Natural killer cell treated with Interleukin-12 subunit alpha and Interleukin-12 subunit beta and Interleukin-15 and Interleukin-18, amount 100 ng/mL, for 72 hours (primary cell): ENCODE data around the gene RPL36. TPM values are rescaled to one million over a fixed set of nuclear protein-coding genes. Genes with fewer than 3 reads are reported as not detected.
"Not testable (repeated sequence)": the region's sequence is repeated elsewhere in the genome, so short reads cannot be mapped to it uniquely, and the experiment has no call there.

Source experiments
- ATAC-seq, 2 donors: fragments of 150-1000 bp; cut with Tn5 transposase in 1 of 2; sonication (Bioruptor Pico), chemical (Tn5 transposase) in 1 of 2; 2 replicates each; pipeline ENCODE4 v1.10.0; 2021
- DNase-seq: peaks from one replicate; pipeline ENCODE4 v3.0.0; 2022; ENCODE audit warnings: low spot score
- H3K27ac Mint-ChIP-seq, 2 donors: 1 replicate in 1 of 2; 2 replicates in 1 of 2; pipeline ENCODE4 v1.8.0; 2022; ENCODE audit warnings: mixed read lengths in 2 of 2, mild to moderate bottlenecking in 1 of 2, moderate library complexity in 1 of 2
- H3K27me3 Mint-ChIP-seq, 2 donors: 1 replicate in 1 of 2; 2 replicates in 1 of 2; pipeline ENCODE4 v1.8.0; 2022; ENCODE audit warnings: mixed read lengths in 2 of 2
- H3K36me3 Mint-ChIP-seq: one replicate; pipeline ENCODE4 v1.8.0; 2022; ENCODE audit warnings: mixed read lengths
- H3K4me1 Mint-ChIP-seq, 2 donors: 1 replicate in 1 of 2; 2 replicates in 1 of 2; pipeline ENCODE4 v1.8.0; 2022; ENCODE audit warnings: low read depth in 2 of 2, mixed read lengths in 2 of 2, mild to moderate bottlenecking in 1 of 2
- H3K4me3 Mint-ChIP-seq: one replicate; pipeline ENCODE4 v1.8.0; 2022; ENCODE audit warnings: mixed read lengths
- H3K9me3 Mint-ChIP-seq: 2 replicates; pipeline ENCODE4 v1.8.0; 2022; ENCODE audit warnings: mixed read lengths
- total RNA-seq, 2 donors: library from RNA; stranded (reverse); gene quantifications; one replicate each; pipeline ENCODE4 v1.2.3, GENCODE V29; 2022

RPL36 gene
- total RNA-seq, 2 donors from 2014 or later = 645 to 764 TPM

DNA sequence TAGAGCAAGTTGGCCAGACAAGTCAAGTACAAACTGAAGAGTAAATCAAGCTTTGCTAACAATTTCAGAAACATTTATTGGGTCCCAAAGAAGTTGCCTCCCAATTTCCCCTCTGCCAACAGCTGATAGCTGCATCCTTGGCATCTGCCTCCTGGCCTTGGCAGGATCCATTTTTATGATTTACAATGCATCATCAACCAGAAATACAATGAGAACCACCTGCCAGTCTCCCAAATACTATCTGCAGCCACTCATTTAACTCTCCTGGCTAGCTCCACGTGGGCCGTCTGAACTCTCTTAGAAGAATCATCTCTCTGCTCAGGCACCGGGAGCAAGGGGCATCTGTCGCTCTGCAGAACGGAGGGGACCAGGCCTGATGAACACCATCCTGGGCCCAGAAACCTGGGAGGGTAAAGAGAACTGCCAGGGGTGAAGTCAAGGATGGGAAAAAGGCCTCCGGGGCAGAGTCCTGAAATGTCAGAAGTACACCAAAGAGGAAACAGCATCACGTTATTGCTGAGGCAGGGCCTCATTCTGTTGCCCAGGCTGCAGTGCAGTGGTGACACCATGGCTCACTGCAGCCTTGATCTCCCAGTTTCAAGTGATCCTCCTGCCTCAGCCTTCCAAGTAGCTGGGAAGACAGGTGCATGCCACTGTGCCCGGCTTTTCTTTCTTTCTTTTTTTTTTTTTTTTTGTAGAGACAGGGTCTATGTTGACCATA is 27.3 kb downstream of the RPL36 start:
- Mint-ChIP-seq H3K4me1 (peaks cover 21 to 25% of the 10 kb centered on the region in 2 donors), H3K27me3 (no peaks in the 10 kb centered on the region), H3K36me3 (no peaks in the 10 kb centered on the region), H3K4me3 (peak overlapping the region; percentile 93), H3K9me3 (no peaks in the 10 kb centered on the region), H3K27ac (peak overlapping the region; percentile 98 to 100)
- no peak for DNase-seq
- no peak for ATAC-seq

DNA sequence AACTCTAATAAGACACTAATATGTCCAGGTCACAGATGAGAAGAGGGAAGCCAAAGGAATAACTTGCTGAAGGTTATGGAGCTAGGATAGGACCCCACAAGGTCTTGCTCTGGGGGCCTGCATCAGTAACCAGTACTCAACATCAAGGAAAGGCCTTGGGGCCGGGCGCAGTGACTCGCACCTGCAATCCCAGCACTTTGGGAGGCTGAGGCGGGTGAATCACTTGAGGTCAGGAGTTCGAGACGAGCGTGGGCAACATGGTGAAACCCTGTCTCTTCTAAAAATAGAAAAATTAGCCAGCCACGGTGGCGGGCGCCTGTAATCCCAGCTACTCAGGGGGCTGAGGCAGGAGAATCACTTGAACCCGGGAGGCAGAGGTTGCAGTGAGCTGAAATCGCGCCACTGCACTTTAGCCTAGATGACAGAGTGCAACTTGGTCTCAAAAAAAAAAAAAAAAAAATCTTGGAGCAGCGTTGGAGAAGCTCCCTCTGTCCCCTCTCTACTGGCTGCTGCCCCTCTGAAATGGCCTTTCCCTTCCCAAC is 28.0 kb downstream of the RPL36 start:
- H3K9me3 Mint-ChIP-seq = no peaks in the 10 kb centered on the region
- peak overlapping the region; percentile 93 for H3K4me3 Mint-ChIP-seq
- H3K27me3 Mint-ChIP-seq = no peaks in the 10 kb centered on the region
- H3K27ac Mint-ChIP-seq = peak overlapping the region; percentile 98 to 100
- H3K36me3 Mint-ChIP-seq = no peaks in the 10 kb centered on the region
- ATAC-seq (no peak), DNase-seq (peak; percentile 23)
- peaks cover 21 to 25% of the 10 kb centered on the region in 2 donors for H3K4me1 Mint-ChIP-seq

DNA sequence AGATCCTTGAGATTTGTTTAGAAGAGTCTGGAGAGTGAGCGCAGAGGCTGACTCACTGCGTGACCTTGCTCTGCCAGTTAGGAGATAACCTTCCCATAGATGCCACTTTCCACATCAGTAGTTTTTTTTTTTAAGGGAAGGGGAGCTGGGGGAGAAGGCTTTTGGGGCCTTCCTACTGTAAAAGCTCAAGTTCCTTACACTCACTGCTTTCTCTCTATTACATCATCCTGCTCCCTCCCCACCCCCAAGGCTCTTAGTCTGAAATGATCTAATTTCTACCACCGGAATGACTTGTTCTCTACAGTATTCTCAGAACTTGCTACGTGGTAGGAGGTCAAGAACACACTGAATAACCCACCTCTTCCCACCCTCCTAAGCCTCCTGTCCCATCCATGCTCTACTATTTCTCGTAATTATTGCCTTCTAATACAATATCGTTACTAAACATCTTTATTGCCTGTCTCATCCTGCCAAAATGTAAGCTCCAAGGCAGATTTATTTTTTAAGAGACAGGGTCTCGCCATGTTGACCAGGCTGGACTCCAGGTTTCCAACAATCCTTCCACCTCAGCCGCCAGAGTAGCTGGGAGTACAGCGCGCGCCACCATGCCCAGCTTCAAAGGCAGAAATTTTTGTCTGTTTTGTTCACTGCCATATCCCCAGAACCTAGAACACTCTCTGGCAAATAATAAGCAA is 28.6 kb downstream of the RPL36 start:
- H3K4me1 Mint-ChIP-seq = peaks cover 21 to 25% of the 10 kb centered on the region in 2 donors
- no peaks in the 10 kb centered on the region for H3K36me3 Mint-ChIP-seq
- DNase-seq = no peak
- H3K9me3 Mint-ChIP-seq = no peaks in the 10 kb centered on the region
- ATAC-seq = peak in 1 of 2 donors; percentile 36
- no peaks in the 10 kb centered on the region for H3K27me3 Mint-ChIP-seq
- H3K27ac Mint-ChIP-seq = peak overlapping the region; percentile 98 to 100
- H3K4me3 Mint-ChIP-seq = peak overlapping the region; percentile 93

DNA sequence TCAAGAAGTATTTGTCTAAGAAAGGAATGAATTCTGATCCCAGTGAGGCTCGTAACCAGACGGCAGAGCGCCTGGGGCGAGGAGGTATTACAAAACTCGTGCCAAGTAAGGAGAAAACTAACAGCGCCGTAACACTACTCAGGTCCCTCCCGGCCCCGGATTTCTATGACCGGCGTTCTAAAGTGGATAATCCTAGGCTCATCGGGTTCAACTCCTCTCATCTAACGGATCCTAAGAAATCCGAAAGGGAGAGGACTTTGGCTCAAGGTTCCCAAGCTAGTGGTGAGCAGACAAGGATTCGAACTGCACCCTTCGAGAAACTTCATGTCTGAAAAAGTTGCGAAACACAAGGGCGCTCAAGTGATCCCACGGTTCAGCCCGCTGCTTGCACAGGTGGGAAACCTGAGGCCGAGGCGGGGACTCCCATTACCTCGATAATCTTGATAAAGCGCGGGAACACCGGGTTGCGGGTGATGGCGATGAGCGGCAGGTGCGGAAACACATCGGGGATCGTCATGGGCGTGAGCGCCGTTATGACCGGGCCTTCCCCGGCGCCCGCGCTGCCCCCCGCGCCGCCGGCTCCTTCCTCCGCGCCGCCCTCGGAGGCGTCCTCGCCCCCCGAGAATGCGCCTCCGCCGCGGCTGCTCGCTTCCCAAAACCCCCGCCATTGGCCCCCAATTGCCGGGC is 29.3 kb downstream of the RPL36 start:
- DNase-seq (no peak), ATAC-seq (peak in 1 of 2 donors; percentile 4)
- Mint-ChIP-seq H3K27me3 (no peaks in the 10 kb centered on the region), H3K4me1 (peaks cover 21 to 25% of the 10 kb centered on the region in 2 donors), H3K36me3 (no peaks in the 10 kb centered on the region), H3K9me3 (no peaks in the 10 kb centered on the region), H3K27ac (peak overlapping the region; percentile 98 to 100), H3K4me3 (peak overlapping the region; percentile 93)

DNA sequence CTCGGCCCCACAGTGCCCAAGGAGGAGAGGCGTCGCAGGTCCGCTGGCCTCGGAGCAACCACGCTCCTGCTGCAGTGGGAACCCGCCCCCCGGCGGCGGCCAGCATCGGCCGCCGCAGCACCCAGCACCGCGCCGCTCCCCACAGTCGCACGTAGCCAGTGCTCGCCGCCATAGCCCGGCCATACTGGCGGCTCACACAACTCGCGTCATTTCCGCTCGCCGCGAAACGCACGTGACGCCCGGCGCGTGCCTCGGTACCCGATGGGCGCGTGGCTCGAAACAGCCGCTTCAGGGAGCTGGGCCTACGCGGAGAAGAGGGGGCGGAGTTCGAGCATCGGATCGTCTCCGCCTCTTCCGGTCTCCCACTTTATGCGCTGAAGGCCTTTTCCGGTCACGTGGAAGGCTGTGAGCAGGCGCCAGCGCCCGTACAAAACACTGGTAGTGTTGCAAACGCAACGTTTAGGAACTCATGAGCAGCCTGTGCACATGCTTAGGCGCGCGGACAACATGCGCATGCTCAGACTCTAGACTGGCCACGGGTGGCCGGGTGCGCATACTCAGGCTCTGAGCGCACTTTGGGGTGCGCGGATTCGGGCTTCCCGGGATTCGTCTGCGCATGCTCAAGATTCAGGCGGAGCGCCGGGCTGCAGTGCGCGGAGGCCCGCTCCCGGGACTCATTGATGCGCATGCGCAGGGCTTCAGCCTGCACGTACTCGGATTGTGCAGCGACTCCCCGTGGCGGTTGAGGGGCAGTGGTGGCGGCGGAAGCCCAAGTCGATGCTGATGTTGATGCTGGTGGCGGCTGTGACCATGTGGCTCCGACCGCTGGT is 30.1 kb downstream of the RPL36 start, which contains the start of the genes CATSPERD and LONP1:
TSS of gene CATSPERD (plus strand) at position 677 of the 830 bp plus-strand sequence. CDS start at position 778, 101 bp downstream.
TSS of gene LONP1 (minus strand) at position 186 of the 830 bp plus-strand sequence. CDS start at position 172, 14 bp downstream.
- Mint-ChIP-seq H3K36me3 (no peaks in the 10 kb centered on the region), H3K27me3 (peaks cover 0 to 3% of the 10 kb centered on the region in 2 donors), H3K4me1 (peaks cover 21 to 25% of the 10 kb centered on the region in 2 donors), H3K4me3 (peak within 1 kb of the TSS; percentile 93), H3K27ac (peak within 1 kb of the TSS; percentile 98 to 100), H3K9me3 (no peaks in the 10 kb centered on the region)
- peak; percentile 99 for DNase-seq
- peak; percentile 93 to 95 for ATAC-seq

DNA sequence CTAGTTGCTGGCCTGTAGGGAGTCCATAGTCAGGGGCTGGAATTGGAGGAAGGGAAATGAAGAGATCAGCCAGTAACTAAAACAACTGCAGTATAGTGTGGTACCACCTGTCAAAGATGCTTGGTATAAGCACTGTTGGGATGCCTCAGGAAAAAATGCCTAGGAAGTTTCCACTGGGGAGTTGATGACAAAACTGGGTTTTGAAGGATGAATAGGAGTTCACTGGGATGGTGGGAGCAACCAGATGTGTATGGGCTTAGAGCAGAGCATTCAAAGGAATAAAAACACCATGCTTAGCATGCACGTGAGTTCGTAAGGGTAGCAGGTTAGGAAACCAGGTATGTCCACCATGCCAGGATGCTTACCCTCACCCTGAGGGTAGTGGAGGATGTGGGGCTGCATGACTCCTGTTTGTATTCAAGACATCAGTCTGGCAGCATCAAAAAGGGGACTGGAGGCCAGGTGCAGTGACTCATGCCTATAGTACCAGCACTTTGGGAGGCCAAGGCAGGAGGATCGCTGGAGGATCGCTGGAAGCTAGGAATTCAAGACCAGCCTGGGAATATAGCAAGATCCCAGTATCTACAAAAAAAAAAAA is 37.5 kb downstream of the RPL36 start:
- Mint-ChIP-seq H3K36me3 (no peaks in the 10 kb centered on the region), H3K27ac (no peak overlapping the region), H3K4me1 (no peaks in the 10 kb centered on the region), H3K27me3 (peaks cover 0 to 7% of the 10 kb centered on the region in 2 donors), H3K4me3 (no peak overlapping the region), H3K9me3 (no peaks in the 10 kb centered on the region)
- DNase-seq (no peak), ATAC-seq (no peak)

DNA sequence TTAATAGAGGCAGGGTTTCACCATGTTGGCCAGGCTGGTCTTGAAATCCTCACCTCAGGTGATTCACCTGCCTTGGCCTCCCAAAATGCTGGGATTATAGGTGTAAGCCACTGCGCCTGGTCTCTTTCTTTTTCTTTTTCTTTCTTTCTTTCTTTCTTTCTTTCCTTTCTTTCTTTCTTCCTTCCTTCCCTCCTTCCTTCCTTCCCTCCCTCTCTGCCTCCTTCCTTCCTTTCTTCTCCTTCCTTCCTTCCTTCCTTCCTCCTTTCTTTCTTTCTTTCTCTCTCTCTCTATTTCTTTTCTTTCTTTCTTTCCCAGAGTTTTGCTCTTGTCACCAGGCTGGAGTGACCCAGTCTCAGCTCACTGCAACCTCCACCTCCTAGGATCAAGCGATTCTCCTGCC is 43.1 kb downstream of the RPL36 start:
- not testable (repeated sequence) for H3K4me3 Mint-ChIP-seq, H3K9me3 Mint-ChIP-seq, DNase-seq, H3K27me3 Mint-ChIP-seq, H3K36me3 Mint-ChIP-seq, ATAC-seq, H3K4me1 Mint-ChIP-seq
- peak overlapping the region in 1 of 2 donors; percentile 22 for H3K27ac Mint-ChIP-seq

DNA sequence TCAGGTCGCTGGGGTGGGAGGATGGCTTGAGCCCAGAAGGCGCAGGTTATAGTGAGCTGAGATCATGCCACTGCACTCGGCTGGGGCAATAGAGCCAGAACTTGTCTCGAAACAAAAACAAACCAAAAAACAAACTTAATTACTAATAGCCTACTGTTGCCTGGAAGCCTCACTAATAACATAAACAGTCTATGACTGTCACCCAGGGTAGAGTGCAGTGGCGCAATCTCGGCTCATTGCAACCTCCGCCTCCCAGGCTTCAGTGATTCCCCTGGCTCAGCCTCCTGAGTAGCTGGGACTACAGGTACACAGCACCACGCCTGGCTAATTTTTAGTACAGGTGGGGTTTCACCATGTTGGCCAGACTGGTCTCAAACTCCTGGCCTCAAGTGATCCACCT is 48.3 kb downstream of the RPL36 start:
- H3K4me3 Mint-ChIP-seq = no peak overlapping the region
- no peak overlapping the region for H3K27ac Mint-ChIP-seq
- DNase-seq = no peak
- H3K36me3 Mint-ChIP-seq = no peaks in the 10 kb centered on the region
- no peaks in the 10 kb centered on the region for H3K4me1 Mint-ChIP-seq
- ATAC-seq = no peak
- H3K9me3 Mint-ChIP-seq = no peaks in the 10 kb centered on the region
- peaks cover 1 to 5% of the 10 kb centered on the region in 2 donors for H3K27me3 Mint-ChIP-seq

Other genes with a start within 250 kb of the RPL36 start
- gene ZNRF4, start 234.9 kb upstream of the RPL36 start, total RNA-seq = not detected
- 1 to 10 TPM in 1 of 2 donors, under 1 TPM in 1; 0.57 to 2.6 TPM for gene TINCR, start 122.3 kb upstream of the RPL36 start, total RNA-seq
- gene SAFB2, start 67.5 kb upstream of the RPL36 start, total RNA-seq = 100 to 1,000 TPM; 116 to 204 TPM
- gene SAFB, start 67.2 kb upstream of the RPL36 start, total RNA-seq = 100 to 1,000 TPM; 126 to 190 TPM
- 10 to 100 TPM; 40.7 to 41.4 TPM for gene MICOS13, start 9.8 kb upstream of the RPL36 start, total RNA-seq
- 1 to 10 TPM; 1.8 to 3.6 TPM for gene HSD11B1L, start 9.3 kb upstream of the RPL36 start, total RNA-seq
- gene LONP1, start 29.9 kb downstream of the RPL36 start, total RNA-seq = 100 to 1,000 TPM; 151 to 267 TPM
- not detected for gene CATSPERD, start 30.3 kb downstream of the RPL36 start, total RNA-seq
- 10 to 100 TPM in 1 of 2 donors, 1 to 10 TPM in 1; 8.5 to 21.5 TPM for gene PRR22, start 94.5 kb downstream of the RPL36 start, total RNA-seq
- gene DUS3L, start 100.9 kb downstream of the RPL36 start, total RNA-seq = 100 to 1,000 TPM in 1 of 2 donors, 10 to 100 TPM in 1; 90.1 to 155 TPM
- gene NRTN, start 114.8 kb downstream of the RPL36 start, total RNA-seq = not detected
- not detected for gene FUT6, start 149.4 kb downstream of the RPL36 start, total RNA-seq
- gene FUT3, start 161.2 kb downstream of the RPL36 start, total RNA-seq = not detected
- gene FUT5, start 180.2 kb downstream of the RPL36 start, total RNA-seq = not detected
- gene NDUFA11, start 213.5 kb downstream of the RPL36 start, total RNA-seq = 100 to 1,000 TPM; 170 to 189 TPM
- gene VMAC, start 214.6 kb downstream of the RPL36 start, total RNA-seq = 1 to 10 TPM; 4.4 to 6.7 TPM
- gene CAPS, start 224.0 kb downstream of the RPL36 start, total RNA-seq = 1 to 10 TPM; 7.6 to 8.6 TPM